Measurements from ENCODE around the gene PNPO.

Gene PNPO

GRCh38 chr17:47950448-47950847, 9.1 kb downstream of the PNPO start:
- DNase-seq = no peak

- DNase-seq = no peak
These were observed 11.0 kb downstream of the PNPO start for GRCh38 chr17:47952171-47953021.

- no peak for DNase-seq
These were observed 12.5 kb downstream of the PNPO start for GRCh38 chr17:47953909-47954308.

- DNase-seq = no peak
These were observed 14.4 kb downstream of the PNPO start for GRCh38 chr17:47955497-47956461.

- DNase-seq = no peak
These were observed 15.6 kb downstream of the PNPO start for GRCh38 chr17:47956791-47957590.

GRCh38 chr17:47957591-47958490, 16.5 kb downstream of the PNPO start, which contains the start of gene PRR15L:
PRR15L (minus strand) TSS chr17:47957883; CDS start chr17:47953234, 4,649 bp downstream.
- no peak for DNase-seq

GRCh38 chr17:47959825-47960655, 18.7 kb downstream of the PNPO start:
- DNase-seq = no peak

- no peak for DNase-seq
These were observed 20.0 kb downstream of the PNPO start for GRCh38 chr17:47961406-47961805.

GRCh38 chr17:47962901-47963300, 21.5 kb downstream of the PNPO start:
- no peak for DNase-seq

- no peak for DNase-seq
These were observed 23.5 kb downstream of the PNPO start for GRCh38 chr17:47964856-47965255.

- DNase-seq = no peak
These were observed 24.7 kb downstream of the PNPO start for GRCh38 chr17:47966079-47966519.

GRCh38 chr17:47967607-47968252, 26.4 kb downstream of the PNPO start:
- DNase-seq = no peak

- no peak for DNase-seq
These were observed 27.5 kb downstream of the PNPO start for GRCh38 chr17:47968836-47969235.

GRCh38 chr17:47969930-47970724, 28.8 kb downstream of the PNPO start:
- no peak for DNase-seq

- DNase-seq = peak; percentile 96
These were observed 29.5 kb downstream of the PNPO start, which contains the start of gene CDK5RAP3 for GRCh38 chr17:47970725-47971499. CDK5RAP3 (plus strand) TSS chr17:47971113; CDS start chr17:47971147, 34 bp downstream.

- DNase-seq = no peak
These were observed 32.2 kb downstream of the PNPO start for GRCh38 chr17:47973541-47973940.

- DNase-seq = no peak
These were observed 33.9 kb downstream of the PNPO start for GRCh38 chr17:47975189-47975822.

- DNase-seq = no peak
These were observed 34.4 kb downstream of the PNPO start for GRCh38 chr17:47975823-47976205.

Measured in central memory CD4-positive, alpha-beta T cell (primary cell).